ENCODE measurements around the gene NFKBIE.

NFKBIE gene

DNA sequence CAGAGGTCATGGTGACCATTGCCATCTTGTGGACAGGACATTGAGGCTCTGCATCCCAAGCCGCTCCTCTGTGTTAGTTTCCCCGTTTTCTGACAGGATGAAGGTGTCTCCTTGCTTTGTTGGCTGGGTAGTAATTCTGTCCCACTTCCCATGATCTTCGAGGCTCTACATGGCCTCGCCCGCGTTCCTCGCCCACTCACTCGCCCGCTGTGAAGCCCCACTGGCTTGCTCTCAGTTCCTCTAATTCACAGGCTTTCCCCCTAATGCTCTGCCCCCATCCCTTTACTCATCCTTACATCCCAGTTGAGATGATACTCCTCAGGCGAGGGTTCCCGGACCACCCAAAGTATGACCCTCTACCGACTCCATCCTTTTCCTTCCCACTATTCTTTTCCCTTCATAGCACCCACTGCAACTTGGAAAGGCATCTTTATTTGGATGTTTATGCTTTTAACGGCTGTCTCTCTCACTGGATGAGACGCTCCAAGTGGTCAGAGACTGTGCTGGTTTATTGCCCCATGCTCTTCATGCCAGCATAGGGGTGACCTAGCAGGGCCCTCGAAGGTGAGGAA lies 7.5 kb downstream of the NFKBIE start:
- no peak for DNase-seq (ENCODE audit: low read depth)

DNA sequence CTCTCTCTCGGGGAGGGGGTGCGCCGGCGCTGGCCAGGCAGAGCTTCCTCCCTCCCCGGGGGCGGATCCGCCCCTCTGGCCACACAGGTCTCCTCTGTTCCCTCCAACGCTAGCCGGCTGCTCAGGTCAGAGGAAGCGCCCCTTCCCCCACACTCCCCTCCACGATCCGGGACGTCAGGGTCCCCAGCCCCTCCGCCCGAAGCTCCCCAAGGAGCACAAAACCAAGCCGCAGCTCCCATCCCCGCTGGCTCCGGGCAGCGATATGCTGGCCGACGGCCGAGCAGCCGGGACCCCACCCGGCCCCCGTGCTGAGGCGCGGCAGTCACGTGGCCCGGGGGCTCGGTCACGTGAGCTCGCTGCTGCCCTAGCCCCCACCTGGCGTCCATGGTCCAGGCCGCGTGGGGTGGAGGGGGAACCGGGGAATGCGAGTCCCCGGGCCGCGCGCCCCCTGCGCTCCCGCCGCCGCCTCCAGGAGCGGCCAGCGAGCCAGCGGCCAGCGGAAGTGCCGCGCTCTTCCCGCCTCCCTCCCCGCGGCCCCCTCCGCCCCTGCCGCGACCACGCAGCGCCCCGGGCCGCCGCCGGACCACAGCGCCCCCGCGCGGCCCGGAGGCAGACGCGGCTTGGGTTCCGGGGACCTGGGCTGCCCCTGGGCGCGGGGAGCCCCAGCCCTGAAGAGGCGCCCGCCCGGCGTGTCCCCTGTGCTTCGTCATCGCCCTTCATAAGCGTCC lies 8.2 kb downstream of the NFKBIE start, which contains the start of gene SLC35B2:
TSS of gene SLC35B2 (minus strand) at position 504 of the 728 bp plus-strand sequence. CDS start at position 386, 118 bp downstream.
- DNase-seq (ENCODE audit: low read depth) = no peak

GRCh38 chr6:44256775-44257024 lies 8.7 kb downstream of the NFKBIE start:
- no peak for DNase-seq (ENCODE audit: low read depth)

- no peak for DNase-seq (ENCODE audit: low read depth)
Observed at GRCh38 chr6:44255871-44256774, 9.2 kb downstream of the NFKBIE start.

- DNase-seq (ENCODE audit: low read depth) = no peak
Observed at GRCh38 chr6:44255105-44255808, 10.1 kb downstream of the NFKBIE start.

DNA sequence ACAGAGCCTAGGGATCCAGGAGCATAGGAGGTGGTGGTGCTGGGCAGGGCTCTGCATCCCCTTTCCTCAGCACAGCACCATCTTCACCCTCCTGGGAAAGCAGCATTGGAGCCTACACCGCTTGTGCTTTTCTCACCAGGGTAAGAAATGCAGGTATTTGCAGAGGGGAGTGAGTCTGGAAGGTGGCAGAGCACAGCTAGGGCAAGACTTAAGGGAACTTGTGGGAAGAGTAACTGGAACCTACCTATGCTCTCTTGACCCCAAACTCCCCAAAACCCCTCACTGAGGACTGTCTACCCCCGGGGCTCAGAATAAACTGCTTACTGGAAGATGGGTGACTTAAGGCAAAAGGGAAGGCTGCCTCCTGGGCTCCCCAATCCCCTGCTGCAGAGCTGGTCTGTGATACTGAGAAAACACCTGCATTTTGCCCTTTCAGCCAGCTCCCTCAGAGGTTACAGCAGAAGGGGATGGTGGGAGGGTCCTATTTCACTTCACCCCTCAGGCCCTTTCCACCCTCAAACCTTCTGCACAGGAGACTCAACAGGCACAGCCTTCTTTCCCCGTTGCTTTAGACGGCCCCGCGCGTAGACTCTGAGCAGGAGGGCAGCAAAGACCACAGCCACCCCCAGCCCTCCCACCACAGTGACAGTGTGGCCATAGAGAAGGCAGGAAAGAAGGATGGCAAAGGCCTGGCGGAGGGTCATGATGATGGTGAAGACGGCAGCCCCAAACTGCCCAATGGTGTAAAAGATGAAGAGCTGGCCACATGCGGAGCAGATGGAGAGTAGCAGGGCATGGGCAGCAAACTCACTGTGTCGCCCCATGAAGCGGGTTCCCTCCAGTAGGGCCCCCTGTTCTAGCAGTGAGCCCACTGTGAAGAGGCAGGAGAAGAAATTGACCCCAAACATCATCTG lies 10.9 kb downstream of the NFKBIE start:
- no peak for DNase-seq (ENCODE audit: low read depth)

- no peak for DNase-seq (ENCODE audit: low read depth)
Observed at GRCh38 chr6:44253307-44254101, 11.8 kb downstream of the NFKBIE start.

DNA sequence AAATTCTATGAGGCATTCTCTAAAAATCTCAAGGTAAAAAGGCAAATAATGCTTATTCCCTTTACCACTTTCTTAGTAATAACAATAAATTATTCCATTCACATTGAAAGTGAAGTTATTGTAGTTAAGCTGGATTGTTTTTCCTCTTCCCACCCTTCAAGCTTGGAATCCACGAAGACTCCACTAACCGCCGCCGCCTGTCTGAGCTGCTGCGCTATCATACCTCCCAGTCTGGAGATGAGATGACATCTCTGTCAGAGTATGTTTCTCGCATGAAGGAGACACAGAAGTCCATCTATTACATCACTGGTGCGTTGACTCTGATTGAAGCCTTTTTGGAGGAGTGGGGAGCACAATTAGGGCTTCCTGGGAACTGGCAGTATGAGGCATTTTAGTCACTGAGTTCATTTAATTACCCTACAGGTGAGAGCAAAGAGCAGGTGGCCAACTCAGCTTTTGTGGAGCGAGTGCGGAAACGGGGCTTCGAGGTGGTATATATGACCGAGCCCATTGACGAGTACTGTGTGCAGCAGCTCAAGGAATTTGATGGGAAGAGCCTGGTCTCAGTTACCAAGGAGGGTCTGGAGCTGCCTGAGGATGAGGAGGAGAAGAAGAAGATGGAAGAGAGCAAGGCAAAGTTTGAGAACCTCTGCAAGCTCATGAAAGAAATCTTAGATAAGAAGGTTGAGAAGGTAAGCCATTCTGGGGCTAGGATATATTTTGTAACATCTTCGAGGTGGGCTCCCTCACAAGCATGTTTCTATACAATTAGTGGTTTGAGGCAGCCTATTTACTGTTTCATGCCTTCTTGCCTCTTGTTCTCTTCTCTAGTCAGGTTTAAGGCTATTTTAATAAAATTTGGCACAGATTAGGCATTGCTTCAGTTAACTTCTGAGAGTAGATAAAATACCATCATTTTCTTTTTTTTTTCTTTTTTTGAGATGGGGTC lies 13.5 kb downstream of the NFKBIE start:
- no peak for DNase-seq (ENCODE audit: low read depth)

DNA sequence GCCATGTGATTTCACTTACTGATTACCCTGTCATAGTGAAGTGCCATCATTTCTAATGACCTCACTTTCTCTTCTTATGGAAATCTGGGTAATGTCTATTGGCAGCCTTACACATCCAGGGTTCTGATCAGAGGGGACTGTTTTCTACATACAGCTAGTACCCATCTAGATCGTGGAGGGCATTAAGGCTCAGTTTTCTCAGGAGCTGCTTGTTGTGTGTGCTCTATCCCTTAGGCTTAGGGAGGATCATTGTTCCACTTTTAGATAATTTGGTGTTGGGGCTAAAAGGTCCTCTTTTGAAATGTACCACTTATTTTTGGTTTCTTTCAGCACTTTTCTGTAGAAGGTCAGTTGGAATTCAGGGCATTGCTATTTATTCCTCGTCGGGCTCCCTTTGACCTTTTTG lies 14.6 kb downstream of the NFKBIE start:
- no peak for DNase-seq (ENCODE audit: low read depth)

DNA sequence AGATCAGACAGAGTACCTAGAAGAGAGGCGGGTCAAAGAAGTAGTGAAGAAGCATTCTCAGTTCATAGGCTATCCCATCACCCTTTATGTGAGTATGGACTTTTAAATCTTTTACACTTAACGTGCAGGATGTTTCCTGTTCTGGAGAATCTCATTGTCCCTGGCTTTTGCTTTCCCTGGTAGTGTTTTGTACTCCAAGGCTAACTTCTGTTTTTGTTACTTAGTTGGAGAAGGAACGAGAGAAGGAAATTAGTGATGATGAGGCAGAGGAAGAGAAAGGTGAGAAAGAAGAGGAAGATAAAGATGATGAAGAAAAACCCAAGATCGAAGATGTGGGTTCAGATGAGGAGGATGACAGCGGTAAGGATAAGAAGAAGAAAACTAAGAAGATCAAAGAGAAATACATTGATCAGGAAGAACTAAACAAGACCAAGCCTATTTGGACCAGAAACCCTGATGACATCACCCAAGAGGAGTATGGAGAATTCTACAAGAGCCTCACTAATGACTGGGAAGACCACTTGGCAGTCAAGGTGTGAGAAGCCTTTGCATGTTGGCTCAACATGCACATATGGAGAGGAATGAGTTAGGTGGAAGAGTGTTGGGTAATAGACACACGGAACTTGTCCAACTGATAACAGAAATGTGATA lies 15.2 kb downstream of the NFKBIE start:
- no peak for DNase-seq (ENCODE audit: low read depth)

DNA sequence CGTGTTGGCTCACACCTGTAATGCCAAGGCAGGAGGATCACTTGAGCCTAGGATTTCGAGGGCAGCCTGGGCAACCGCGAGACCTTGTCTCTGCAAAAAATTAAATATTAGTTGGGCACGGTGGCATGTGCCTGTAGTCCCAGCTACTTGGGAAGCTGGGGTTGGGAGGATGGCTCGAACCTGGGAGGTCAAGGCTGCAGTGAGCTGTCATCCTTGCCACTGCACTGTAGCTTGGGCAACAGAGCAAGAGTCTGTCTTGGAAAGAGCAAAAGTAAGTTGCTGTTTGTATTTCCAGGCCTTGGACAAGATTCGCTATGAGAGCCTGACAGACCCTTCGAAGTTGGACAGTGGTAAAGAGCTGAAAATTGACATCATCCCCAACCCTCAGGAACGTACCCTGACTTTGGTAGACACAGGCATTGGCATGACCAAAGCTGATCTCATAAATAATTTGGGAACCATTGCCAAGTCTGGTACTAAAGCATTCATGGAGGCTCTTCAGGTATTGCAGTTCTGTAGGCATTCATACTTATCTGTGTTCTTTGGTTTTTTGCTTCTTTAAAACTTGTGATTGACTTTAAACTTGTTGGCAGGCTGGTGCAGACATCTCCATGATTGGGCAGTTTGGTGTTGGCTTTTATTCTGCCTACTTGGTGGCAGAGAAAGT lies 16.1 kb downstream of the NFKBIE start:
- DNase-seq (ENCODE audit: low read depth) = no peak

- DNase-seq (ENCODE audit: low read depth) = no peak
Observed at GRCh38 chr6:44248579-44248978, 16.8 kb downstream of the NFKBIE start.

GRCh38 chr6:44247338-44248302 lies 17.7 kb downstream of the NFKBIE start:
- no peak for DNase-seq (ENCODE audit: low read depth)

GRCh38 chr6:44246663-44247337 lies 18.6 kb downstream of the NFKBIE start, which contains the start of gene HSP90AB1:
HSP90AB1 (plus strand) TSS chr6:44247101; CDS start chr6:44248630, 1,529 bp downstream.
- DNase-seq (ENCODE audit: low read depth) = peak; percentile 97

DNA sequence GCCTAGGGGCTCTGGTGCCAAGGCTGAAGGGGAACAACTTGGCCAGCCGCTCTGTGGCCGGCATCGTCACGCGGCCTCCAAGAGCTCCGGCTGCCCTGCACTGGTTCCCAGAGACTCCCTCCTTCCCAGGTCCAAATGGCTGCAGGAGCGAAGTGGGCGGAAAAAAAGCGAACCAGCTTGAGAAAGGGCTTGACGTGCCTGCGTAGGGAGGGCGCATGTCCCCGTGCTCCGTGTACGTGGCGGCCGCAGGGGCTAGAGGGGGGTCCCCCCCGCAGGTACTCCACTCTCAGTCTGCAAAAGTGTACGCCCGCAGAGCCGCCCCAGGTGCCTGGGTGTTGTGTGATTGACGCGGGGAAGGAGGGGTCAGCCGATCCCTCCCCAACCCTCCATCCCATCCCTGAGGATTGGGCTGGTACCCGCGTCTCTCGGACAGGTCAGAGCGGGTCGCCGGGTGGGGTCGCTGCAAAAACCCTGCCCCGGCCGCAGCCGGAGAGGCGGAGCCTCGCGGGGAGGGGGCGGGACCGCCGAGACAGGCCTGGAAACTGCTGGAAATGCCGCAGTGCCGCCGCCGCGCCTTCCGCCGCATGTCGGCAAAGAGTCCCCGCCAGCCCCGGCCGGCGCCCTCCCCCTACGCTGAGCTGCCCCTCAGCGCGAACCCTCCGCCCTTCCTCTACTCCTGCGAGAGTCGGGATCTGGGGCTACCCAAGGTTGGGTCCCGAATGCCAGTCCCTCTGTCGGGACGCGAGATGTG lies 19.3 kb downstream of the NFKBIE start:
- DNase-seq (ENCODE audit: low read depth) = no peak
